ENCODE data around the gene CEP20. TPM values are rescaled to one million over a fixed set of nuclear protein-coding genes. Genes with fewer than 3 reads are reported as not detected.

Gene CEP20
- total RNA-seq, 2 donors from 2014 or later, result 59.4 to 81.5 TPM

- no peak for ATAC-seq (replicated peaks in 1 of 2)
- H3K4me1 Mint-ChIP-seq (ENCODE audit: low read depth), result no peaks in the 10 kb centered on the region
- H3K9me3 Mint-ChIP-seq, result no peaks in the 10 kb centered on the region
- no peak overlapping the region for H3K4me3 Mint-ChIP-seq
- no peak for DNase-seq
- H3K36me3 Mint-ChIP-seq (ENCODE audit: insufficient read depth in 2 of 2), result peaks cover 0 to 7% of the 10 kb centered on the region in 2 donors
- H3K27me3 Mint-ChIP-seq (ENCODE audit: low read depth), result no peaks in the 10 kb centered on the region
- H3K27ac Mint-ChIP-seq, result no peak overlapping the region
These were observed 22.0 kb downstream of the CEP20 start for GRCh38 chr16:15866451-15866850.

GRCh38 chr16:15865742-15866141 is 22.7 kb downstream of the CEP20 start:
- Mint-ChIP-seq H3K4me1 (ENCODE audit: low read depth) (no peaks in the 10 kb centered on the region), H3K36me3 (ENCODE audit: insufficient read depth in 2 of 2) (peaks cover 0 to 7% of the 10 kb centered on the region in 2 donors), H3K9me3 (no peaks in the 10 kb centered on the region), H3K27me3 (ENCODE audit: low read depth) (no peaks in the 10 kb centered on the region), H3K4me3 (no peak overlapping the region), H3K27ac (no peak overlapping the region)
- no peak for DNase-seq
- no peak for ATAC-seq (replicated peaks in 1 of 2)

DNA sequence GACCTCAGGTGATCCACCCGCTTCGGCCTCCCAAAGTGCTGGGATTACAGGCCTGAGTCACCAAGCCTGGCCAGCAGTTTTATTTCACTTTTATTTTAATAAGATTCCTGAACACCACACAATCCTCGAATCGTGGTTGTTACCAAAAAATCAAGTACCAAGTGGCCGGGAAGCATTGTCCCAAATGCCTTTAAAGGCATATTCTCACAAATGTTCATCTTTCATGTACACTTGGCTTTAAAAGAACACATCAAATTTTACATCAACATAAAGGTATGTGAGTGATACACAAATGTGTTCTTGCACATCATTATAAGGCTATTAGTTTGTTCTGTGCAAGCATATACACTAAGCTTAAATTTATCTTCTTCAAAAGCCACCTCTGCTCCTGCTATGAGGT is 23.5 kb downstream of the CEP20 start:
- no peaks in the 10 kb centered on the region for H3K27me3 Mint-ChIP-seq (ENCODE audit: low read depth)
- peaks cover 0 to 7% of the 10 kb centered on the region in 2 donors for H3K36me3 Mint-ChIP-seq (ENCODE audit: insufficient read depth in 2 of 2)
- DNase-seq (no peak), ATAC-seq (replicated peaks in 1 of 2) (no peak)
- H3K9me3 Mint-ChIP-seq, result no peaks in the 10 kb centered on the region
- no peak overlapping the region for H3K4me3 Mint-ChIP-seq
- H3K27ac Mint-ChIP-seq, result no peak overlapping the region
- H3K4me1 Mint-ChIP-seq (ENCODE audit: low read depth), result no peaks in the 10 kb centered on the region

DNA sequence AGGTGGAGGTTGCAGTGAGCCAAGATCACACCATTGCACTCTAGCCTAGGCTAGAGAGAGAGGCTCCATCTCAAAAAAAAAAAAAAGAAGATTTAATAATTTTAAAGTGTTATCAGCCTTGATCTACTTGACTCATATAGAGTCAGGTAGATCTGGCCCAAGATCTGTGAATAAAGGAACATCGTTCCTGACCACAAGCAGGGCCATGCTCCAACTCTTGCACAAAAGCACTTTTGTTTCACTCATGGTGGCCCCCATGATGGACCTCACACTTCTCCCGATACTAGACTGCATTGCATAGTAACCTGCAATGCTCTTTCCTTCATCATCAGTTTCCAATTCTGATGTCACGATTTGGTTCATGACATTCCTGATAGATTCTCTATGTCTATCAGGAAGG is 26.4 kb downstream of the CEP20 start:
- no peaks in the 10 kb centered on the region for H3K9me3 Mint-ChIP-seq
- H3K36me3 Mint-ChIP-seq (ENCODE audit: insufficient read depth in 2 of 2), result peaks cover 2 to 3% of the 10 kb centered on the region in 2 donors
- H3K4me3 Mint-ChIP-seq, result no peak overlapping the region
- H3K4me1 Mint-ChIP-seq (ENCODE audit: low read depth), result peaks cover 7% of the 10 kb centered on the region
- ATAC-seq (replicated peaks in 1 of 2) (no peak), DNase-seq (no peak)
- H3K27ac Mint-ChIP-seq, result no peak overlapping the region
- peaks cover 20% of the 10 kb centered on the region for H3K27me3 Mint-ChIP-seq (ENCODE audit: low read depth)

DNA sequence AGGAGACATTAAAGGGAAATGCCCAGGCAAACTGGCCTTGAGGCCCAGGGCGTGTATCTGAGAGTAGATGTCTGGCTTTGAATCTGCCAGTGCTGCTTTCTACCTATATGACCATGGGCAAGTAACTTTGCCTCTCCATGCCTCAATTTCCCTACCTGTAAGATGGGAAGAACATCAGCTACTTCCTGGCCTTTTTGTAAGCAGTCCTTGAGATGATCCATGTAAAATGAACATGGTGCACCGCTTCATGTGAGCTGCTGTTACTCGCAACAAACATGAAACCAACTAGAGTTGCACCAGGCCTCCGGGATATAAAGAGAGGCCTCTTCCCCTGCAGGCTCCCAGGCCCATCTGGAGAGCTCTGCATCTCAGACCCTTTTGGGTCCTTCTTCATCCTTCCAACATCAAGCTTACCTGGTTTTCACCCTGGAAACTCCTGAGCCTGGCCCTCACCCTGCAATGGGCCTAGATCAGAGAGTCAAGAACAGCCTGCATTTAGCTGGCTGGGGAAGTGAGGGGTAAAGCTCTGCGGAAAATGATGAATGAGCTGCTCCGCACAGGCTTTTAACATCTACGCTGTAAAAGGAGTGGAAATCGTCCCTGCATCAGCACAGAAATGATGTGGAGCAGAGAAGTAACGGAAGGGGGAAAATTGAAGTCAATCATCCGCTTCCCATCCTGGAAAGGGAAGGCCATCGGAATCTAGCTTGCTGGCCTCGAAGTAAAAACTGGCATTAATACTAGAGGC is 29.3 kb downstream of the CEP20 start:
- H3K27me3 Mint-ChIP-seq (ENCODE audit: low read depth), result peaks cover 45% of the 10 kb centered on the region

DNA sequence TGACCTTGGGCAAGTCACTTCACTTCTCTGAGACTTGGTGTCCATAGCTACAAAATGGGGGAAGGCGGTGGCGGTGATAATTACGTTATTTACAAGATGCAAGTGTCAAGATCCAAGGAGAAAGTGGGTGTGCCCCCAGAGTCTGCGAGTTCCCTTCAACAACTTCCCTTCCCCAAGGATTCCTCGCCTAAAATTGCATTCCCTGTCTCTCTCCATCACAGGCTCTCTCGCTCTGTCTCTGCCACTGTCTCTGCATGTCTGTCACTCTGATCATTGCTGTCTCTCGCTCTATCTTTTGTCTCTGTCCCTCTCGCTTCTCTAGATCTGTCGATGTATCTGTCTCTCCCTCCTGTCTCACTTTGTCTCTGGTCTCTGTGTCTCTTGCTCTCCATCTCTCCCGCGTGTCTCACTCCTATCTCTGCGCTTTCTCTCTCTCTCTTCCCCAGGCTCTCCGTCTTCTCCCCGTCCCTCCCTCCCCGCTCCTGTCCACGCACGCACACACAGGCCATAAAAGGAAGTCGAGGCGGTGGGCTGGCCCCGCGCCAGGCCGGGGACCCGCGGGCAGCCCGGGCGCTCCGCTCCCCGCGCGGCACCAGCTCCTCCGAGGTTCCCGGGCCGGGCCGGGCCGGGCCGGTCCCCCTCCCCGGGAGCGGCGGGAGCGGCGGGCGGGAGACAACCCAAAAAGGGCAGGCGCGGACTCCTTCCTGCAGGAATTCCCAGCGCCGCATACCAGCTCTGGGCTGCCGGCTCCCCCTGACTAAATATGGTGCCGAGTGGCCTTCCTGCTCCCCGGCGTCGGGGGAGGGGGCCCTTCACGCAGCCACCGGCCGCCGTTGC is 30.5 kb downstream of the CEP20 start:
- H3K27ac Mint-ChIP-seq, result no peak overlapping the region
- ATAC-seq (replicated peaks in 1 of 2) (peak in 1 of 2 donors; percentile 48), DNase-seq (peak in 1 of 2 donors; percentile 8)

More for the DNA sequence above, 29.3 kb downstream of the CEP20 start:
- no peak overlapping the region for H3K27ac Mint-ChIP-seq
- H3K4me3 Mint-ChIP-seq, result no peak overlapping the region
- no peak for ATAC-seq (replicated peaks in 1 of 2)
- H3K36me3 Mint-ChIP-seq (ENCODE audit: insufficient read depth in 2 of 2), result peaks cover 0 to 2% of the 10 kb centered on the region in 2 donors
- H3K9me3 Mint-ChIP-seq, result no peaks in the 10 kb centered on the region
- no peak for DNase-seq
- peaks cover 7% of the 10 kb centered on the region for H3K4me1 Mint-ChIP-seq (ENCODE audit: low read depth)

DNA sequence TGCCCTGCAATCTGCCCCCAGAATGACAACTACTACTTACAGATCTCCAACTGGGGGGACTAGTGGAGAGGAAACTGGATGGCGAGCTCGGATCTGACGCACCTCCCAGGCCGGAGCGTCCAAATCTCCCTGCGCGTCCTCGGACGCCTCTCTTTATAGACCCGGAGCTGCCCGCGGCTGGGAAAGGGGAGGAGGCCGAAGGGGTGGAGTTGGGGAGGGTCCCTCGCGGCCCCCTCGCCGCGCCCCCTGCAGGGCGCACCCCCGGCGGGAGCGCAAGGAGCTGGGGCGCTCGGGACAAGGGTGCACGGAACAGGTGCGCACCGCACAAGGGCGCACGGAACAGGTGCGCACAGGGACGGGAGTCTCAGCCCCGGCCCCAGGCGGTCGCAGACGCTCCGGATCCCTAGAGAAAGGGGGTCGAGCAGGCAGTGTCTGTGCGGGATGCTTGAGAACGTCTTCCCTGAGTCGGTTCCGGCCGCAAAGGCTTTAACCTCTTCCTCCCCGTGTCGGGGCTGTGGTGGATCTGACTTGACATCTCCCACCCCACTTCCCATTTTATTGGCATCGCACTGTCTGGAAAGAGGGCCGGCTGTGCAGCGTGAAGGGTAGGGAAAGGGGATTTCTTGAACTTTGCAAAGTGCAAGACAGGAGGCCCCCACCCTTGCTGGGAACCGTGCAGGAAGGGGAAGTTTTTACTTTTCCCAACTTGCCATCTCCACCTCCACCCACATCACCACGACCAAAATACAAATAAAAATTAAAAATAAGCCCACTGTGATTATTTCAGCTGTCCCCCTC is 31.3 kb downstream of the CEP20 start, which contains the start of gene MYH11:
Gene MYH11, minus strand, starts transcription at position 128 of the 798 bp plus-strand sequence. CDS start 18,776 bp downstream, outside the sequence.
- DNase-seq (no peak), ATAC-seq (replicated peaks in 1 of 2) (no peak)
- H3K27ac Mint-ChIP-seq, result no peak within 1 kb of the TSS
- peaks cover 46% of the 10 kb centered on the region for H3K27me3 Mint-ChIP-seq (ENCODE audit: low read depth)
- no peaks in the 10 kb centered on the region for H3K9me3 Mint-ChIP-seq
- H3K36me3 Mint-ChIP-seq (ENCODE audit: insufficient read depth in 2 of 2), result peaks cover 0 to 2% of the 10 kb centered on the region in 2 donors
- peak within 1 kb of the TSS; percentile 61 to 66 for H3K4me3 Mint-ChIP-seq
- peaks cover 7% of the 10 kb centered on the region for H3K4me1 Mint-ChIP-seq (ENCODE audit: low read depth)

More for the DNA sequence above, 30.5 kb downstream of the CEP20 start:
- Mint-ChIP-seq H3K36me3 (ENCODE audit: insufficient read depth in 2 of 2) (peaks cover 0 to 2% of the 10 kb centered on the region in 2 donors), H3K27me3 (ENCODE audit: low read depth) (peaks cover 46% of the 10 kb centered on the region), H3K4me1 (ENCODE audit: low read depth) (peaks cover 7% of the 10 kb centered on the region), H3K9me3 (no peaks in the 10 kb centered on the region), H3K4me3 (peak overlapping the region; percentile 61 to 66)

DNA sequence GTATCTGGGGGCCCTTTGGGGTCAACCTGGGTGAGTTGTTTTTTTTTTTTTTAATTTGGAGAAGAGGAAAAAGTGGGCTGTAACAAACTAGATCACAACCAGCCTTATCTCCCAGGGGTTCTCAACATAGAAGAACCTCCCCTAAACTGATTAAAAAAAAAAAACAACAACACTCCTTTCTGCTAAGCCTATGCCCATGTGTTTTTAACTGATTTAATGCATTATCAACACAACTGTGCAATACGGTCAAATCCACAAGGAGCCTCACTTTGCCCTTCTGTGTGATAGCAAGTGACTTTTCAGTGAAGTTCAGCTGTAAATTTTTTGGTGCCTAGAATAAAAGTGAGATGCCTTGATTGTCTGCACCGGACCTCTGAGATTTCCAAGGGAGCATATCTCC is 32.2 kb downstream of the CEP20 start:
- peaks cover 0 to 2% of the 10 kb centered on the region in 2 donors for H3K36me3 Mint-ChIP-seq (ENCODE audit: insufficient read depth in 2 of 2)
- H3K27me3 Mint-ChIP-seq (ENCODE audit: low read depth), result peaks cover 46% of the 10 kb centered on the region
- DNase-seq, result no peak
- ATAC-seq (replicated peaks in 1 of 2), result no peak
- no peak overlapping the region for H3K27ac Mint-ChIP-seq
- no peaks in the 10 kb centered on the region for H3K9me3 Mint-ChIP-seq
- no peak overlapping the region for H3K4me3 Mint-ChIP-seq
- H3K4me1 Mint-ChIP-seq (ENCODE audit: low read depth), result peaks cover 7% of the 10 kb centered on the region

GRCh38 chr16:15855704-15856003 is 32.7 kb downstream of the CEP20 start:
- Mint-ChIP-seq H3K27me3 (ENCODE audit: low read depth) (peaks cover 46% of the 10 kb centered on the region), H3K9me3 (no peaks in the 10 kb centered on the region), H3K27ac (no peak overlapping the region), H3K4me3 (no peak overlapping the region), H3K36me3 (ENCODE audit: insufficient read depth in 2 of 2) (peaks cover 0 to 2% of the 10 kb centered on the region in 2 donors), H3K4me1 (ENCODE audit: low read depth) (peaks cover 7% of the 10 kb centered on the region)
- ATAC-seq (replicated peaks in 1 of 2), result no peak
- DNase-seq, result no peak

DNA sequence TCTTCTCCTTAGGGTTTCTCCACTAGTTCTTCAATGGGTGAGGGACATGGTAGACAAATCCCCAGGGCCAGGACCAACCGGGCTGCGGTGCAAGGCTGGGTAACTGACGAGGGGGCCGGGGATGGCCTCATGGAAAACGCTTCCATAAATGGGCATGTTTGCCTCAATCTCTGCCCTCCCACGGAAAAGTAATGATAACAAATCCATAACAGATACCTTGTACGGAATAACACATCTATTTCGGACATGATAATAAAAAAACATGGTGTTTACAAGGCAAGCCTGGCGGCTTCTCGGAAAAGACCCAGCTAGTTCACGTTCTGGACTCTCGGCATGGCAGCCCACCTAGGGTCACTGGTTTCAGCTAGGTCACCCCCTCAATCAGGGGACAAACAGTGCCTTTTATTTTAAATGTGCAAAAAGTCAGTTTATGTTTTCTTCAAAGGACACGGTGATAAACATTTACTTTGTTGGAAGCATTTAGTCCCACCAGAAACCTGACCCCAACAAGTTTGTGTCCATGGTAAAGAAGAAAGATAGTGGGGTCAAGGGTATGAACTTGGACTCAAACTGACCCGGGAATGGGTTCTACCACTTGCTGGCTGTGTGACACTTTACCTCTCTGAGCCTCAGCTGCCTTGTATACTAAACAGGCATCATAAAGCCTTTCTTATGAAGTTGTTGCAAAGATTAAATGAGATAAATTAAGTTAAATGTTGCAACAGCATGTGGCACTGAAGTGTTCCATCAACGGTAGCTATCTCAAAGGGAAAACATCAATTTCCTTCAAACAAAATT is 33.3 kb downstream of the CEP20 start:
- DNase-seq, result no peak
- Mint-ChIP-seq H3K4me3 (no peak overlapping the region), H3K27me3 (ENCODE audit: low read depth) (peaks cover 46% of the 10 kb centered on the region), H3K36me3 (ENCODE audit: insufficient read depth in 2 of 2) (peaks cover 0 to 2% of the 10 kb centered on the region in 2 donors), H3K9me3 (no peaks in the 10 kb centered on the region), H3K4me1 (ENCODE audit: low read depth) (peaks cover 7% of the 10 kb centered on the region), H3K27ac (no peak overlapping the region)
- no peak for ATAC-seq (replicated peaks in 1 of 2)

- peaks cover 0 to 2% of the 10 kb centered on the region in 2 donors for H3K36me3 Mint-ChIP-seq (ENCODE audit: insufficient read depth in 2 of 2)
- H3K27me3 Mint-ChIP-seq (ENCODE audit: low read depth), result peaks cover 42% of the 10 kb centered on the region
These were observed 34.3 kb downstream of the CEP20 start for GRCh38 chr16:15854061-15854460.

GRCh38 chr16:15853021-15853420 is 35.4 kb downstream of the CEP20 start:
- peaks cover 6% of the 10 kb centered on the region for H3K4me1 Mint-ChIP-seq (ENCODE audit: low read depth)
- DNase-seq (no peak), ATAC-seq (replicated peaks in 1 of 2) (no peak)
- H3K27ac Mint-ChIP-seq, result no peak overlapping the region
- no peaks in the 10 kb centered on the region for H3K9me3 Mint-ChIP-seq
- peaks cover 0 to 2% of the 10 kb centered on the region in 2 donors for H3K36me3 Mint-ChIP-seq (ENCODE audit: insufficient read depth in 2 of 2)
- H3K4me3 Mint-ChIP-seq, result no peak overlapping the region
- H3K27me3 Mint-ChIP-seq (ENCODE audit: low read depth), result peaks cover 35% of the 10 kb centered on the region

More at GRCh38 chr16:15854061-15854460, 34.3 kb downstream of the CEP20 start:
- DNase-seq (no peak), ATAC-seq (replicated peaks in 1 of 2) (no peak)
- Mint-ChIP-seq H3K9me3 (no peaks in the 10 kb centered on the region), H3K4me3 (no peak overlapping the region), H3K27ac (no peak overlapping the region), H3K4me1 (ENCODE audit: low read depth) (peaks cover 7% of the 10 kb centered on the region)

All from activated T-cell treated with anti-CD3 and anti-CD28 coated beads, Interleukin-2, amount 50 U/mL, for 72 hours (primary cell).